Panc1 (cell line): Measurements from ENCODE around the gene MAP2K1. TPM values are rescaled to one million over a fixed set of nuclear protein-coding genes. Genes with fewer than 3 reads are reported as not detected.

Experiments used
- ATAC-seq: fragments of 200-7000 bp; cut with Tn5 transposase; 2 replicates; pipeline ENCODE4 v1.9.1; 2020; ENCODE audit warnings: mild to moderate bottlenecking, moderate library complexity
- BruUV-seq: library from RNA; stranded (reverse); fragments of 400-500 nt; replicated peaks from 2 replicates; lab custom pipeline; 2021; lab: Mats Ljungman, UMichigan
- CTCF ChIA-PET: fragments of 300-600 bp; sonication (Branson Sonifier 250); formaldehyde crosslinking; loops from one replicate; lab custom pipeline; 2022; ENCODE audit warnings: antibody characterized with exemption; lab: Charles Lee
- POLR2A ChIA-PET: fragments of 300-600 bp; sonication (Branson Sonifier 250); formaldehyde crosslinking; loops from one replicate; lab custom pipeline; 2022; ENCODE audit warnings: antibody characterized with exemption; lab: Charles Lee
- DNase-seq: peaks from one replicate; pipeline ENCODE4 v3.0.0-alpha.2; 2010; ENCODE audit warnings: low read depth, low spot score
- H3K27ac ChIP-seq: 2 replicates; pipeline ENCODE4 v1.5.1; 2011; ENCODE audit warnings: mild to moderate bottlenecking, low read length, inconsistent platforms
- H3K27me3 ChIP-seq: fragments of 200-500 bp; sonication (Bioruptor generic); 2 replicates; pipeline ENCODE4 v1.6.0; 2014; ENCODE audit warnings: low read length, inconsistent platforms; ENCODE audit not compliant: control insufficient read depth, insufficient read depth
- H3K36me3 ChIP-seq: fragments of 200-500 bp; sonication (Bioruptor generic); 2 replicates; pipeline ENCODE4 v1.5.1; 2014; ENCODE audit warnings: inconsistent platforms, mild to moderate bottlenecking, low read length, moderate library complexity; ENCODE audit not compliant: control insufficient read depth, insufficient read depth
- H3K4me1 ChIP-seq: 2 replicates; pipeline ENCODE4 v1.5.1; 2011; ENCODE audit warnings: inconsistent platforms, mild to moderate bottlenecking, low read length, moderate library complexity; ENCODE audit not compliant: control insufficient read depth, insufficient read depth
- H3K4me3 ChIP-seq, 2 experiments: 2 replicates each; pipeline ENCODE4 v1.5.1; 2011 to 2012; ENCODE audit warnings: low read depth in 2 of 2, low read length in 2 of 2, mild to moderate bottlenecking in 2 of 2, inconsistent platforms in 1 of 2, moderate library complexity in 1 of 2
- H3K9me3 ChIP-seq: fragments of 200-500 bp; sonication (Bioruptor generic); 2 replicates; pipeline ENCODE4 v1.5.1; 2014; ENCODE audit warnings: low read depth, mild to moderate bottlenecking, inconsistent platforms, low read length, moderate library complexity; ENCODE audit not compliant: control insufficient read depth, insufficient read depth
- CTCF ChIP-seq: fragments of 450-650 bp; IDR thresholded peaks from 2 replicates; pipeline ENCODE4 v1.5.1; 2017; ENCODE audit warnings: mild to moderate bottlenecking
- POLR2AphosphoS5 ChIP-seq: IDR thresholded peaks from 2 replicates; pipeline ENCODE4 v1.6.1; 2012; ENCODE audit warnings: mild to moderate bottlenecking, low read depth, low read length, moderate library complexity
- REST ChIP-seq, 2 experiments: IDR thresholded peaks; 2 replicates each; pipeline ENCODE4 v1.6.1; 2011 to 2012; ENCODE audit warnings: low read depth in 2 of 2, control low read depth in 1 of 2, low read length in 1 of 2, mild to moderate bottlenecking in 1 of 2, moderate library complexity in 1 of 2; ENCODE audit not compliant: insufficient read depth in 1 of 2
- SIN3A ChIP-seq: IDR thresholded peaks from 2 replicates; pipeline ENCODE4 v1.6.1; 2012; ENCODE audit warnings: low read depth, mild to moderate bottlenecking, low read length, moderate library complexity, borderline replicate concordance; ENCODE audit not compliant: insufficient read depth
- TCF7L2 ChIP-seq: IDR thresholded peaks from 2 replicates; pipeline ENCODE4 v1.6.1; 2011; ENCODE audit warnings: mild to moderate bottlenecking, low read depth, low read length, inconsistent platforms
- in situ Hi-C: cut with HindIII; loops from 2 replicates; pipeline ENCODE4 v1.10.0; 2016; ENCODE audit warnings: low sequenced_read_pairs, low pct_unique_long_range_greater_than_20kb
- intact Hi-C: fragments of 100-400 bp; cut with micrococcal nuclease; formaldehyde crosslinking; loops from one replicate; pipeline ENCODE4 v1.10.0; 2022; ENCODE audit not compliant: unreplicated experiment
- total RNA-seq: library from RNA; stranded (reverse); gene quantifications from one replicate; pipeline ENCODE4 v1.2.1, GENCODE V29; 2021; ENCODE audit not compliant: unreplicated experiment

The MAP2K1 gene
- total RNA-seq, 1 experiment from 2014 or later = 67.9 TPM

GRCh38 chr15:66356077-66356358 is 30.7 kb upstream of the MAP2K1 start:
- POLR2A ChIA-PET = interaction anchor here (1.2 kb wide), 1 partner anchor 141 kb away, joined by 5 read pairs; the partner anchor contains the start of gene SNAPC5
- peak overlapping the region; percentile 78 to 99 for H3K4me3 ChIP-seq
- TSS peak; percentile 92 for BruUV-seq
- H3K27me3 ChIP-seq = no peaks in the 10 kb centered on the region
- in situ Hi-C loops (no loop called here), intact Hi-C loops (no loop called here)
- no peaks in the 10 kb centered on the region for H3K4me1 ChIP-seq
- no peaks in the 10 kb centered on the region for H3K9me3 ChIP-seq
- CTCF ChIA-PET = no interaction called here
- TF ChIP-seq SIN3A (no peak), CTCF (no peak), TCF7L2 (no peak), POLR2AphosphoS5 (no peak), REST (IDR thresholded peaks at IDR 0.05; ENCODE audit: insufficient read depth in 1 of 2, low read depth in 2 of 2, low read length in 1 of 2) (no peak)
- peak overlapping the region; percentile 73 for H3K27ac ChIP-seq
- no peaks in the 10 kb centered on the region for H3K36me3 ChIP-seq
- ATAC-seq (no peak), DNase-seq (no peak)

GRCh38 chr15:66356359-66357236 is 30.1 kb upstream of the MAP2K1 start, which contains the start of gene TIPIN:
TSS of gene TIPIN (minus strand) at chr15:66356685. CDS start at chr15:66352947, 3,738 bp downstream.
- ATAC-seq (peak; percentile 100), DNase-seq (peak; percentile 78)
- intact Hi-C loops (no loop called here), in situ Hi-C loops (no loop called here)
- no peaks in the 10 kb centered on the region for H3K9me3 ChIP-seq
- H3K4me1 ChIP-seq = no peaks in the 10 kb centered on the region
- no TSS peak for BruUV-seq
- H3K27ac ChIP-seq = peak within 1 kb of the TSS; percentile 73
- ChIA-PET POLR2A (interaction anchor here (1.2 kb wide), 1 partner anchor 141 kb away, joined by 5 read pairs; the partner anchor contains the start of gene SNAPC5), CTCF (no interaction called here)
- peak within 1 kb of the TSS; percentile 78 to 99 for H3K4me3 ChIP-seq
- no peaks in the 10 kb centered on the region for H3K36me3 ChIP-seq
- no peaks in the 10 kb centered on the region for H3K27me3 ChIP-seq
- TF ChIP-seq TCF7L2 (no peak), SIN3A (peak; percentile 53; the same call in 1 of the 2 replicates), CTCF (no peak), REST (IDR thresholded peaks at IDR 0.05; ENCODE audit: insufficient read depth in 1 of 2, low read depth in 2 of 2, low read length in 1 of 2) (no peak), POLR2AphosphoS5 (peak; percentile 96)
